ENCODE measurements around the gene MC1R. TPM values are rescaled to one million over a fixed set of nuclear protein-coding genes. Genes with fewer than 3 reads are reported as not detected.

Gene MC1R
- total RNA-seq, 1 experiment from 2014 or later, result 12.2 TPM

- no peak overlapping the region for H3K4me3 ChIP-seq (replicated peaks in 1 of 2; ENCODE audit: low read depth in 1 of 2, low read length in 2 of 2)
- no TSS peak for BruUV-seq (replicated peaks)
- H2AFZ ChIP-seq (ENCODE audit: low read depth, low read length, poor library complexity, severe bottlenecking), result no peak overlapping the region
- H3K9me3 ChIP-seq (ENCODE audit: control insufficient read depth in 1 of 2, insufficient read depth in 1 of 2, low read depth in 1 of 2, low read length in 2 of 2), result no peaks in the 10 kb centered on the region
- no peak for TF ChIP-seq YY1 (IDR thresholded peaks at IDR 0.05; ENCODE audit: extremely low read depth, insufficient replicate concordance, low read depth, low read length)
- no peak for TF ChIP-seq SIN3A (IDR thresholded peaks at IDR 0.05; ENCODE audit: low read depth)
- TF ChIP-seq CTCF (IDR thresholded peaks at IDR 0.05 in 2 of 3, conservative IDR thresholded peaks at IDR 0.05 in 1 of 3; ENCODE audit: borderline replicate concordance in 1 of 3, insufficient read depth in 1 of 3, low read depth in 2 of 3, low read length in 2 of 3), result no peak
- TF ChIP-seq CBX3 (IDR thresholded peaks at IDR 0.05; ENCODE audit: low read depth), result no peak
- no peak for TF ChIP-seq POLR2A (IDR thresholded peaks at IDR 0.05; ENCODE audit: borderline replicate concordance, extremely low read depth, insufficient read depth, insufficient read length)
- TF ChIP-seq RAD21 (IDR thresholded peaks at IDR 0.05; ENCODE audit: low read depth), result no peak
- no peak for TF ChIP-seq ELF1 (IDR thresholded peaks at IDR 0.05; ENCODE audit: borderline replicate concordance, low read depth)
- TF ChIP-seq FOSL1 (IDR thresholded peaks at IDR 0.05; ENCODE audit: low read depth), result no peak
- TF ChIP-seq, protein P1, sequence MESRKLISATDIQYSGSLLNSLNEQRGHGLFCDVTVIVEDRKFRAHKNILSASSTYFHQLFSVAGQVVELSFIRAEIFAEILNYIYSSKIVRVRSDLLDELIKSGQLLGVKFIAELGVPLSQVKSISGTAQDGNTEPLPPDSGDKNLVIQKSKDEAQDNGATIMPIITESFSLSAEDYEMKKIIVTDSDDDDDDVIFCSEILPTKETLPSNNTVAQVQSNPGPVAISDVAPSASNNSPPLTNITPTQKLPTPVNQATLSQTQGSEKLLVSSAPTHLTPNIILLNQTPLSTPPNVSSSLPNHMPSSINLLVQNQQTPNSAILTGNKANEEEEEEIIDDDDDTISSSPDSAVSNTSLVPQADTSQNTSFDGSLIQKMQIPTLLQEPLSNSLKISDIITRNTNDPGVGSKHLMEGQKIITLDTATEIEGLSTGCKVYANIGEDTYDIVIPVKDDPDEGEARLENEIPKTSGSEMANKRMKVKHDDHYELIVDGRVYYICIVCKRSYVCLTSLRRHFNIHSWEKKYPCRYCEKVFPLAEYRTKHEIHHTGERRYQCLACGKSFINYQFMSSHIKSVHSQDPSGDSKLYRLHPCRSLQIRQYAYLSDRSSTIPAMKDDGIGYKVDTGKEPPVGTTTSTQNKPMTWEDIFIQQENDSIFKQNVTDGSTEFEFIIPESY (IDR thresholded peaks at IDR 0.05; ENCODE audit: extremely low read depth, insufficient replicate concordance, low read length), result no peak
- TF ChIP-seq POLR2AphosphoS5 (IDR thresholded peaks at IDR 0.05; ENCODE audit: low read depth, low read length), result no peak
- no peak for TF ChIP-seq SRF (IDR thresholded peaks at IDR 0.05; ENCODE audit: low read depth)
- TF ChIP-seq EZH2 (IDR thresholded peaks at IDR 0.05), result no peak
- TF ChIP-seq JUND (IDR thresholded peaks at IDR 0.05), result no peak
- no peak for TF ChIP-seq ZNF274 (IDR thresholded peaks at IDR 0.05; ENCODE audit: low read depth, low read length)
- TF ChIP-seq, protein P2, sequence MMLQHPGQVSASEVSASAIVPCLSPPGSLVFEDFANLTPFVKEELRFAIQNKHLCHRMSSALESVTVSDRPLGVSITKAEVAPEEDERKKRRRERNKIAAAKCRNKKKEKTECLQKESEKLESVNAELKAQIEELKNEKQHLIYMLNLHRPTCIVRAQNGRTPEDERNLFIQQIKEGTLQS (IDR thresholded peaks at IDR 0.05), result no peak
- no peak for TF ChIP-seq SP1 (IDR thresholded peaks at IDR 0.05; ENCODE audit: low read depth)
- intact Hi-C loops (cut with micrococcal nuclease), result no loop called here
- H3K4me2 ChIP-seq (ENCODE audit: low read length), result no peak overlapping the region
- H3K36me3 ChIP-seq (ENCODE audit: control insufficient read depth in 1 of 2, insufficient read depth in 2 of 2, low read length in 2 of 2), result peaks cover 5 to 8% of the 10 kb centered on the region in 2 experiments; a peak in 2 of 4 replicates
- ChIA-PET POLR2A (interaction anchor here (1.0 kb wide), 1 partner anchor 29 kb away, joined by 3 read pairs; no protein-coding TSS in a partner anchor), RAD21 (ENCODE audit: low non-redundant PET in 1 of 2, low total read pairs in 2 of 2, uncharacterized antibody in 2 of 2, unreplicated experiment in 2 of 2) (no interaction called here), CTCF (no interaction called here)
- no peak overlapping the region for H3K27ac ChIP-seq (ENCODE audit: low read depth, low read length)
- no peaks in the 10 kb centered on the region for H3K9me2 ChIP-seq (ENCODE audit: insufficient read depth)
- DNase-seq (ENCODE audit: low read depth, low spot score) (no peak), ATAC-seq (no peak)
- H3K79me2 ChIP-seq (ENCODE audit: insufficient read depth, low read length), result peaks cover 48% of the 10 kb centered on the region
- H4K20me1 ChIP-seq (ENCODE audit: insufficient read depth), result no peaks in the 10 kb centered on the region
- peaks cover 12 to 22% of the 10 kb centered on the region in 2 experiments; a peak in 3 of 4 replicates for H3K4me1 ChIP-seq (ENCODE audit: control insufficient read depth in 1 of 2, insufficient read depth in 2 of 2, low read length in 2 of 2)
- no peak overlapping the region for H3K9ac ChIP-seq (ENCODE audit: low read length)
- H3K27me3 ChIP-seq (ENCODE audit: insufficient read depth, low read length), result no peaks in the 10 kb centered on the region
Measured at GRCh38 chr16:89951509-89951908, 32.8 kb downstream of the MC1R start.
